HG02870 (cell line): Measurements from ENCODE around the gene TMEFF2.

Source experiments
- ATAC-seq: cut with Tn5 transposase; IDR thresholded peaks from one replicate; pipeline ENCODE4 v1.9.1; 2021; ENCODE audit warnings: mild to moderate bottlenecking, moderate library complexity; ENCODE audit not compliant: unreplicated experiment

TMEFF2 gene

GRCh38 chr2:192025637-192026036, 169.1 kb downstream of the TMEFF2 start:
- no peak for ATAC-seq

- ATAC-seq: no peak
These were observed 171.7 kb downstream of the TMEFF2 start for GRCh38 chr2:192023006-192023405.

GRCh38 chr2:192017844-192018243, 176.9 kb downstream of the TMEFF2 start:
- ATAC-seq: no peak

GRCh38 chr2:192016265-192016664, 178.5 kb downstream of the TMEFF2 start:
- no peak for ATAC-seq

GRCh38 chr2:192013211-192013610, 181.5 kb downstream of the TMEFF2 start:
- ATAC-seq: no peak

GRCh38 chr2:192011196-192011595, 183.5 kb downstream of the TMEFF2 start:
- ATAC-seq: no peak

- peak; percentile 54 for ATAC-seq
These were observed 184.7 kb downstream of the TMEFF2 start for GRCh38 chr2:192010073-192010472.

- ATAC-seq: no peak
These were observed 187.0 kb downstream of the TMEFF2 start for GRCh38 chr2:192007581-192008228.

- ATAC-seq: no peak
These were observed 189.5 kb downstream of the TMEFF2 start for GRCh38 chr2:192005211-192005610.

GRCh38 chr2:192004188-192004963, 190.4 kb downstream of the TMEFF2 start:
- peak; percentile 84 for ATAC-seq

GRCh38 chr2:192002418-192002817, 192.3 kb downstream of the TMEFF2 start:
- ATAC-seq: no peak

GRCh38 chr2:192000196-192000980, 194.3 kb downstream of the TMEFF2 start:
- ATAC-seq: no peak

- no peak for ATAC-seq
These were observed 195.5 kb downstream of the TMEFF2 start for GRCh38 chr2:191999101-191999841.

GRCh38 chr2:191995285-191995684, 199.4 kb downstream of the TMEFF2 start:
- no peak for ATAC-seq

- ATAC-seq: no peak
These were observed 200.0 kb downstream of the TMEFF2 start for GRCh38 chr2:191994749-191995148.

GRCh38 chr2:191991442-191991841, 203.3 kb downstream of the TMEFF2 start:
- ATAC-seq: no peak

- no peak for ATAC-seq
These were observed 209.0 kb downstream of the TMEFF2 start for GRCh38 chr2:191985740-191986139.

- no peak for ATAC-seq
These were observed 211.1 kb downstream of the TMEFF2 start for GRCh38 chr2:191983591-191983990.

- ATAC-seq: no peak
These were observed 211.5 kb downstream of the TMEFF2 start for GRCh38 chr2:191983186-191983585.

GRCh38 chr2:191981706-191982105, 213.0 kb downstream of the TMEFF2 start:
- ATAC-seq: no peak

- no peak for ATAC-seq
These were observed 214.2 kb downstream of the TMEFF2 start for GRCh38 chr2:191980483-191980882.
